HG03097 (cell line): ENCODE measurements around the gene PDGFRA.
A peak's percentile ranks its signal among the peaks of the same experiment; 100 is the strongest.
"Not testable (repeated sequence)": the region's sequence is repeated elsewhere in the genome, so short reads cannot be mapped to it uniquely, and the experiment has no call there.

Experiments used
- ATAC-seq: cut with Tn5 transposase; IDR thresholded peaks from one replicate; pipeline ENCODE4 v1.9.1; 2021; ENCODE audit not compliant: unreplicated experiment, low FRiP score

PDGFRA gene

GRCh38 chr4:54315561-54316538, 86.8 kb downstream of the PDGFRA start:
- peak; percentile 96 for ATAC-seq

DNA sequence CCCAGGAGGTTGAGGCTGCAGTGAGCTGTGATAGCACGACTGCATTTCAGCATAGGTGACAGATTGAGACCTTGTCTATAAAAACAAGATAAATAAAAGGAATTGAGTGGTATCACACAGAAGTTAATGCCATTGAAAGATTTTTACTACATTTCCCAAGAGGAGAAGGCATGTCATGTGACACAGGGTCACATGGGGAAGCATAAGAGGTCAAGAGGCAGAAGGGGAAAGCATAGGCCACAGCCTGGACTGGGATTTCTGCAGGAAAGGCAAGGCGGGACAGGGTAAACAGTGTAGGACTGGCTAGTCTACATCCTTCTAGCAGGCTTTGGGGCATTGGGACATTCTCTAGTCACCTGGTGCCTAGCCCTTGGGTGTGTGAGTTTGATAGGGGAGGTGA, 88.6 kb downstream of the PDGFRA start:
- no peak for ATAC-seq

GRCh38 chr4:54318904-54319303, 89.8 kb downstream of the PDGFRA start:
- no peak for ATAC-seq

GRCh38 chr4:54320826-54321685, 92.0 kb downstream of the PDGFRA start:
- ATAC-seq = no peak

DNA sequence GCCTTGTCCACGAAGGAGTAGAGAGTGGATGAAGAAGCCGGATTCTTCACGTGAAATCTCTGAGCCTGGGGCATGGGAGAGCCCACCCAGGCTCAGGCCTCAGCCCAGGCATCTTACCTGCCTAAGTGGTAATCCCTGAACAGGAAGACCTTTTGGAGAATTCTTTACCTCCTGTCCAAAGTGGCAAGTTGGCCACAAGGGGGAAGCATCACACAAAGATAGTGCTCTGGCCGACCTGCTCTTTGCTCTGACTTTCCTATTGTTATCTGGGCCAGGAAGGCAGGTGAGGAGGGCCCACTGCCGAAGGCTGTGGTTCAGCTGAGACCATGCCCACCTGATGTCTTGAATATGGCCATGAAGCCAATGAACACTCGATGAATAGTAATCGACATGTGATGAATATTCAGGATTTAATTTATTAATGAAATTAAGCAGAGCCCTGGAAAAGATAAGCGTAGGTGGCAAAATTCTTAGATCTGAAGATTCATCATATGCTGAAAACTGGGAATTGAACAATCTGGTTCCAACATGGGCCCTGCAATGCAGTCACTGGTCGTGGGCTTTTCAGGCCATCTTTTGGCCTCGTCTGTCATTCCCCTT, 93.8 kb downstream of the PDGFRA start:
- ATAC-seq = peak; percentile 52

- no peak for ATAC-seq
Observed at GRCh38 chr4:54330896-54331295, 101.8 kb downstream of the PDGFRA start.

GRCh38 chr4:54332542-54332941, 103.4 kb downstream of the PDGFRA start:
- no peak for ATAC-seq

DNA sequence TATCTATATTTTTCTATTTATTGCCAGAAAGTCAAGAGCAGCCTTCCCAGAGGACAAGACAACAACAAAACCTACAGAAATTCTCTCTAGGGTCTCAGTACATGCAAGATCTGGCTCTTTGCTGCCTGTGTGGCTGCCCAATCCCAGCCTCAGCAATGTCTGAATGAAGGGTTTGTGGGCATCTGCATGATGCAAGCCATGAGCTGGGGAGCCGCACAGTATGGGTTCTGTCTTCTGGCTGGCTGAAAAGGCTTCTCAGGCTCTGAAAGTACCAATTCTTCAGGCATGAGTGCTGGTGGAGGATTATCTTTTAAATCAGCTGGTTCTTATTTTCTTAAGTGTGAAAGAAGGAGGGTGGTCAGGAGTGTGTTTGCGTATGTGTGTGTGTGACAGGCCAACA, 104.6 kb downstream of the PDGFRA start:
- no peak for ATAC-seq

DNA sequence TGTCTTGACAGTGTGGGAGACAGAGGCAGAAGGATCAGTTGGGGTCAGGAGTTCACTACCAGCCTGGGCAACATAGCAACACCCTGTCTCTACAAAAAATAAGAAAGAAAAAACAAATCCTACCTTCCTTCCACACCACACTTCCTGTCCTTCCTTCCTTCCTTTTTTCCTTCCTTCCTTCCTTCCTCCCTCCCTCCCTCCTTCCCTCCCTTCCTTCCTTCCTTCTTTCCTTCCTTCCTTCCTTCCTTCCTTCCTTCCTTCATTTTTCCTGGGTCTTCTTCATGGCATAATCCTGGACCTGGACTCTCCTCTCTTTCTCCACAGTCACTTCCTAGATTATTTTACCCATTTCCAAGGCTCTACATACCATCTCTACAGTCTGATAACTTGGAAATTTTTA, 105.7 kb downstream of the PDGFRA start:
- not testable (repeated sequence) for ATAC-seq

DNA sequence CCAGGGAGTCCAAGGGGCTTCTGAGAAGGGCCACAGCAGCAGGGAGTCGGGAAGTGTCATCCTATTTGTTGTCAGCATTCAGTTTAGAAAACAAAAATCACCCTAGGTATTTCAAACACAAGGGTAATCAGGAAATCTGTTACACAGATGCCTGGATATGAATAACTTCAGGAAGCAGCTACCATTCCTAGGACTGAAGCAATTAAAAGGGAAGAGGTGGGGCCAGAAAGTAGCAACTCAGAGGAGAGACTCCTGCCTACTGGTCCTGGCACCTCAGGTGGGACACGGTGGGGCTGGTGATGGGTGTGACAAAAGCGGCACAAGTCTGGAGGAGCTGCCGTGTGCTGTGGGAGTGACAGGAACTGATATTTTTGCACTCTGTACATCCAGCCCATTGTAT, 107.9 kb downstream of the PDGFRA start:
- no peak for ATAC-seq

GRCh38 chr4:54342067-54342466, 113.0 kb downstream of the PDGFRA start:
- not testable (repeated sequence) for ATAC-seq
